Lung (tissue), 16 donors: Measurements from ENCODE around the gene KDM3A. TPM values are rescaled to one million over a fixed set of nuclear protein-coding genes. Genes with fewer than 3 reads are reported as not detected.

Experiments
- ATAC-seq: fragments of 200-7000 bp; cut with Tn5 transposase; one replicate; pipeline ENCODE4 v1.9.1; 2020; ENCODE audit warnings: moderate number of reproducible peaks; ENCODE audit not compliant: insufficient read depth, low FRiP score
- DNase-seq, 3 donors: peaks; one replicate each; pipeline ENCODE4 v3.0.0-alpha.2; 2013 to 2017
- H3K27ac ChIP-seq, 2 donors: one replicate each; pipeline ENCODE4 v1.5.1; 2013; ENCODE audit warnings: mild to moderate bottlenecking in 2 of 2, moderate library complexity in 2 of 2, control low read depth in 1 of 2, inconsistent platforms in 1 of 2, low read depth in 1 of 2, low read length in 1 of 2
- H3K27me3 ChIP-seq, 3 donors: one replicate each; pipeline ENCODE4 v1.5.1; 2013; ENCODE audit warnings: low read length in 2 of 3; ENCODE audit not compliant: control insufficient read depth in 3 of 3, insufficient read depth in 3 of 3
- H3K36me3 ChIP-seq, 4 donors: one replicate each; pipeline ENCODE4 v1.5.1; 2013; ENCODE audit warnings: low read length in 4 of 4, mild to moderate bottlenecking in 1 of 4, moderate library complexity in 1 of 4; ENCODE audit not compliant: control insufficient read depth in 4 of 4, insufficient read depth in 4 of 4
- H3K4me1 ChIP-seq, 5 donors: one replicate each; pipeline ENCODE4 v1.5.1; 2013; ENCODE audit warnings: low read length in 5 of 5, mild to moderate bottlenecking in 2 of 5, moderate library complexity in 1 of 5; ENCODE audit not compliant: control insufficient read depth in 5 of 5, insufficient read depth in 5 of 5
- H3K4me3 ChIP-seq: one replicate; pipeline ENCODE4 v1.5.1; 2013; ENCODE audit warnings: mild to moderate bottlenecking, control low read depth, moderate library complexity
- H3K9ac ChIP-seq, 2 donors: one replicate each; pipeline ENCODE4 v1.5.1; 2013; ENCODE audit warnings: low read length in 2 of 2, control low read depth in 1 of 2; ENCODE audit not compliant: insufficient read depth in 1 of 2
- H3K9me3 ChIP-seq, 4 donors: one replicate each; pipeline ENCODE4 v1.5.1; 2013; ENCODE audit warnings: low read length in 3 of 4, mild to moderate bottlenecking in 1 of 4, moderate library complexity in 1 of 4; ENCODE audit not compliant: control insufficient read depth in 4 of 4, insufficient read depth in 3 of 4
- CTCF ChIP-seq: IDR thresholded peaks from 2 replicates; pipeline ENCODE4 v1.5.1; 2012; ENCODE audit warnings: mild to moderate bottlenecking; ENCODE audit errors: control extremely low read depth, extremely low read depth
- WGBS, 2 donors: extraction: QIAGEN DNeasy Blood & Tissue Kit; methylation state at CpG; one replicate each; pipeline ENCODE4 v1.1.7; 2013; 5-methylcytosine and 5-hydroxymethylcytosine counted together
- long read RNA-seq, 5 donors: transcript quantifications; one replicate each; lab custom pipeline, GENCODE V29; 2026
- polyA plus RNA-seq, 2 donors: library from polyadenylated mRNA; stranded (reverse); fragments of 200-250 nt; gene quantifications; one replicate each; pipeline ENCODE4 v1.2.1, GENCODE V29; 2013
- total RNA-seq, 2 donors: library from RNA; depleted of rRNA in 1 of 2; stranded (reverse); fragments of >200 nt in 1 of 2; gene quantifications; one replicate each; pipeline ENCODE4 v1.2.1, GENCODE V29; 2014 to 2021
- donor health status: control.
- donor health status: control.
- donor health status: Bipolar disorder and iron deficiency.
- donor health status: healthy.
- donor health status: DM: yes; HTN: yes; CAD: no.

Gene KDM3A, protein sequence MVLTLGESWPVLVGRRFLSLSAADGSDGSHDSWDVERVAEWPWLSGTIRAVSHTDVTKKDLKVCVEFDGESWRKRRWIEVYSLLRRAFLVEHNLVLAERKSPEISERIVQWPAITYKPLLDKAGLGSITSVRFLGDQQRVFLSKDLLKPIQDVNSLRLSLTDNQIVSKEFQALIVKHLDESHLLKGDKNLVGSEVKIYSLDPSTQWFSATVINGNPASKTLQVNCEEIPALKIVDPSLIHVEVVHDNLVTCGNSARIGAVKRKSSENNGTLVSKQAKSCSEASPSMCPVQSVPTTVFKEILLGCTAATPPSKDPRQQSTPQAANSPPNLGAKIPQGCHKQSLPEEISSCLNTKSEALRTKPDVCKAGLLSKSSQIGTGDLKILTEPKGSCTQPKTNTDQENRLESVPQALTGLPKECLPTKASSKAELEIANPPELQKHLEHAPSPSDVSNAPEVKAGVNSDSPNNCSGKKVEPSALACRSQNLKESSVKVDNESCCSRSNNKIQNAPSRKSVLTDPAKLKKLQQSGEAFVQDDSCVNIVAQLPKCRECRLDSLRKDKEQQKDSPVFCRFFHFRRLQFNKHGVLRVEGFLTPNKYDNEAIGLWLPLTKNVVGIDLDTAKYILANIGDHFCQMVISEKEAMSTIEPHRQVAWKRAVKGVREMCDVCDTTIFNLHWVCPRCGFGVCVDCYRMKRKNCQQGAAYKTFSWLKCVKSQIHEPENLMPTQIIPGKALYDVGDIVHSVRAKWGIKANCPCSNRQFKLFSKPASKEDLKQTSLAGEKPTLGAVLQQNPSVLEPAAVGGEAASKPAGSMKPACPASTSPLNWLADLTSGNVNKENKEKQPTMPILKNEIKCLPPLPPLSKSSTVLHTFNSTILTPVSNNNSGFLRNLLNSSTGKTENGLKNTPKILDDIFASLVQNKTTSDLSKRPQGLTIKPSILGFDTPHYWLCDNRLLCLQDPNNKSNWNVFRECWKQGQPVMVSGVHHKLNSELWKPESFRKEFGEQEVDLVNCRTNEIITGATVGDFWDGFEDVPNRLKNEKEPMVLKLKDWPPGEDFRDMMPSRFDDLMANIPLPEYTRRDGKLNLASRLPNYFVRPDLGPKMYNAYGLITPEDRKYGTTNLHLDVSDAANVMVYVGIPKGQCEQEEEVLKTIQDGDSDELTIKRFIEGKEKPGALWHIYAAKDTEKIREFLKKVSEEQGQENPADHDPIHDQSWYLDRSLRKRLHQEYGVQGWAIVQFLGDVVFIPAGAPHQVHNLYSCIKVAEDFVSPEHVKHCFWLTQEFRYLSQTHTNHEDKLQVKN (N-terminal part only)
- total RNA-seq: 100 to 1,000 TPM in 1 of 2 donors, 10 to 100 TPM in 1; 37.2 to 130 TPM
- 10 to 100 TPM; 17.5 to 18.5 TPM for polyA plus RNA-seq
- long read RNA-seq, donor 1: 0 reads
- long read RNA-seq, donor 2, partial matches to known transcripts: 6 of 7 reads
- long read RNA-seq, donor 2, other reads (novel, unspliced or antisense): 0 of 7 reads
- long read RNA-seq, donor 3, full-length matches to known transcripts: 4 of 9 reads
- long read RNA-seq, donor 3, partial matches to known transcripts: 5 of 9 reads
- long read RNA-seq, donor 3, other reads (novel, unspliced or antisense): 0 of 9 reads
- long read RNA-seq, donor 4, partial matches to known transcripts: 12 of 12 reads
- long read RNA-seq, donor 4, other reads (novel, unspliced or antisense): 0 of 12 reads
- long read RNA-seq, donor 5, full-length matches to known transcripts: 4 of 33 reads
- long read RNA-seq, donor 5, partial matches to known transcripts: 29 of 33 reads
- long read RNA-seq, donor 5, other reads (novel, unspliced or antisense): 0 of 33 reads

- ATAC-seq (peak; percentile 90), DNase-seq (peak; percentile 100)
- peaks cover 3 to 9% (median 6%) of the 10 kb centered on the region in 4 donors for H3K36me3 ChIP-seq
- H3K9ac ChIP-seq: peak within 1 kb of the TSS; percentile 72 to 73
- 0% methylated on average over 51 of the region's 51 CpGs for WGBS, 2 donors
- H3K4me1 ChIP-seq: peaks cover 4 to 21% (median 10%) of the 10 kb centered on the region in 5 donors
- H3K27me3 ChIP-seq: no peaks in the 10 kb centered on the region
- no peak for TF ChIP-seq CTCF
- peaks cover 0 to 5% (median 1%) of the 10 kb centered on the region in 4 donors for H3K9me3 ChIP-seq
- peak within 1 kb of the TSS; percentile 99 for H3K27ac ChIP-seq
- H3K4me3 ChIP-seq: peak within 1 kb of the TSS; percentile 80
These were observed at the start of gene KDM3A for GRCh38 chr2:86440631-86441391. TSS of gene KDM3A (plus strand) at chr2:86441371. CDS start at chr2:86442048, 677 bp downstream.

- Histone ChIP-seq H3K9ac (no peak overlapping the region), H3K27me3 (no peaks in the 10 kb centered on the region), H3K4me1 (peaks cover 0 to 4% (median 0%) of the 10 kb centered on the region in 5 donors), H3K9me3 (no peaks in the 10 kb centered on the region), H3K36me3 (no peaks in the 10 kb centered on the region), H3K27ac (peak overlapping the region in 1 of 2 donors; percentile 91), H3K4me3 (no peak overlapping the region)
- 82 to 85% methylated on average over 6 of the region's 6 CpGs for WGBS, 2 donors
- no peak for ATAC-seq
- no peak for TF ChIP-seq CTCF
- no peak for DNase-seq
These were observed 48.2 kb upstream of the KDM3A start for GRCh38 chr2:86392873-86393518.
